Sciatic nerve (tissue), 2 donors: ENCODE data around the gene HOXB9. TPM values are rescaled to one million over a fixed set of nuclear protein-coding genes. Genes with fewer than 3 reads are reported as not detected.

ENCODE experiments used
- ATAC-seq: fragments of 200-7000 bp; cut with Tn5 transposase; one replicate; pipeline ENCODE4 v1.9.1; 2020; ENCODE audit warnings: mild to moderate bottlenecking, moderate library complexity
- DNase-seq: peaks from one replicate; pipeline ENCODE4 v3.0.0-alpha.2; 2020; ENCODE audit warnings: low spot score
- intact Hi-C: fragments of 100-400 bp; cut with DNase I; formaldehyde crosslinking; loops from one replicate; pipeline ENCODE4 v1.14.2; 2022
- total RNA-seq: library from RNA; stranded (reverse); fragmentation: NEBNext Ultra II Directional; extraction: Animal tissue kit (Norgen Biotek cat#: 25700); gene quantifications from one replicate; pipeline ENCODE4 v1.2.1, GENCODE V29; 2021
- donor health status: DM: no; HTN: no; CAD: no.
- donor health status: DM: no; HTN: no; CAD: no.

The HOXB9 gene
- total RNA-seq, 1 donor from 2014 or later: 0.18 TPM

- intact Hi-C loops: loop anchor here (2.0 kb wide), 1 partner anchor 63 kb away; no protein-coding TSS in a partner anchor
- no peak for ATAC-seq
- no peak for DNase-seq
Measured at GRCh38 chr17:48613862-48614694, 12.1 kb downstream of the HOXB9 start.

GRCh38 chr17:48612854-48613691 lies 13.1 kb downstream of the HOXB9 start:
- no peak for DNase-seq
- intact Hi-C loops: loop anchor here (2.0 kb wide), 1 partner anchor 62 kb away; no protein-coding TSS in a partner anchor
- no peak for ATAC-seq

- DNase-seq (no peak), ATAC-seq (no peak)
- intact Hi-C loops: loop anchor here (2.0 kb wide), 1 partner anchor 62 kb away; no protein-coding TSS in a partner anchor
Measured at GRCh38 chr17:48612456-48612853, 13.7 kb downstream of the HOXB9 start.

- intact Hi-C loops: loop anchor here (2.0 kb wide), 1 partner anchor 61 kb away; no protein-coding TSS in a partner anchor
- DNase-seq: no peak
- no peak for ATAC-seq
Measured at GRCh38 chr17:48611681-48612455, 14.3 kb downstream of the HOXB9 start.

- no peak for ATAC-seq
- no peak for DNase-seq
- intact Hi-C loops: no loop called here
Measured at GRCh38 chr17:48611213-48611612, 14.9 kb downstream of the HOXB9 start.

- intact Hi-C loops: no loop called here
- DNase-seq (peak; percentile 90), ATAC-seq (peak; percentile 60)
Measured at GRCh38 chr17:48610282-48611211, 15.6 kb downstream of the HOXB9 start, which contains the start of gene HOXB7. Gene HOXB7 (minus strand): TSS chr17:48611017. CDS start chr17:48610918, 99 bp downstream.

- DNase-seq (no peak), ATAC-seq (no peak)
- intact Hi-C loops: no loop called here
Measured at GRCh38 chr17:48609759-48610281, 16.3 kb downstream of the HOXB9 start.

- intact Hi-C loops: no loop called here
- DNase-seq (no peak), ATAC-seq (no peak)
Measured at GRCh38 chr17:48609033-48609432, 17.1 kb downstream of the HOXB9 start.

- DNase-seq (no peak), ATAC-seq (no peak)
- intact Hi-C loops: no loop called here
Measured at GRCh38 chr17:48608494-48608834, 17.7 kb downstream of the HOXB9 start.

GRCh38 chr17:48606892-48607614 lies 19.1 kb downstream of the HOXB9 start:
- ATAC-seq (no peak), DNase-seq (no peak)
- intact Hi-C loops: no loop called here

- DNase-seq: no peak
- no peak for ATAC-seq
- intact Hi-C loops: no loop called here
Measured at GRCh38 chr17:48605991-48606891, 19.9 kb downstream of the HOXB9 start.

GRCh38 chr17:48605409-48605919 lies 20.7 kb downstream of the HOXB9 start:
- intact Hi-C loops: no loop called here

GRCh38 chr17:48604770-48605329 lies 21.3 kb downstream of the HOXB9 start, which contains the start of gene HOXB6:
Gene HOXB6 (minus strand): TSS chr17:48604986. CDS start chr17:48598150, 6,836 bp downstream.
- DNase-seq: no peak
- no peak for ATAC-seq
- intact Hi-C loops: no loop called here

More at GRCh38 chr17:48605409-48605919, 20.7 kb downstream of the HOXB9 start:
- no peak for DNase-seq
- no peak for ATAC-seq

GRCh38 chr17:48603959-48604769 lies 22.0 kb downstream of the HOXB9 start:
- DNase-seq (no peak), ATAC-seq (peak; percentile 43)
- intact Hi-C loops: no loop called here
